ENCODE results near the gene SLC25A1.
A peak's percentile ranks its signal among the peaks of the same experiment; 100 is the strongest.
"Not testable (repeated sequence)": the region's sequence is repeated elsewhere in the genome, so short reads cannot be mapped to it uniquely, and the experiment has no call there.

Gene SLC25A1

DNA sequence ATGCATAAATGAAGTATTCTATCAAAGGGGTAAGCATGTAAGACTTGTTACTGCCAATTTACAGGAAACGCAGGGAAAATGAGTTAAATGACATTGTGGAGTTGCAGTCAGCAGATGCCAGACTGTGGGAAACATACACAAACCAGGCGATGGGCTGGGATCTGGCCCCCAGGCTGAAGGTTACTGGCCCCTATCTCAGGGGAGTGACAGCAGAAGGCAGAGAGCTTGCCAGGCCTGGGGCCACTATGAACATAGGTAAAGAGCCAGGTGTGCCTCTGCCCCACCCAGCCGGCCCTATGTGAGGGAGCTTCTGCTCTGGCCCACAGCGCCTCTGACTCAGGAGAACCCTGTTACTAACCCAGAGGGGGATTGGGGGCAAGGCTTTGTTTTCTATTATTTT lies 26.1 kb upstream of the SLC25A1 start:
- no peak for ATAC-seq

DNA sequence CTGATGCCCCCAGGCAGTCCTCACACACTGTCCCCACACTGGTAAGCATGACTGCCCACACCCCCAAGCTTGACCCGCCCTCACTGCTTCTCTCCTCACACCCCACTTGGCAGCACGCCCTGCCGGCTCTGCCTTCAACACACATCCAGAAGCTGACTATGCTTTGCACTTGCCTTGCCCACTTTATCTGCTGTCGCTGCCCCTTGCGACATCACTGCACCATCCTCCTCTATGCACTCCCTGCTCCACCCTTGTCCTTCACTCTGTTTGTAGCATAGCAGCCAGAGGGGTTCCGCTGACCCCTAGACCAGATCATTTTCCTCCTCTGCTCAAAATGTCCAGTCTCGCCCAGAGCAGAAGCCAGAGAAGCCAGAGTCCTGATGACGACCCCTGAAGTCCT lies 25.3 kb upstream of the SLC25A1 start:
- ATAC-seq: no peak

DNA sequence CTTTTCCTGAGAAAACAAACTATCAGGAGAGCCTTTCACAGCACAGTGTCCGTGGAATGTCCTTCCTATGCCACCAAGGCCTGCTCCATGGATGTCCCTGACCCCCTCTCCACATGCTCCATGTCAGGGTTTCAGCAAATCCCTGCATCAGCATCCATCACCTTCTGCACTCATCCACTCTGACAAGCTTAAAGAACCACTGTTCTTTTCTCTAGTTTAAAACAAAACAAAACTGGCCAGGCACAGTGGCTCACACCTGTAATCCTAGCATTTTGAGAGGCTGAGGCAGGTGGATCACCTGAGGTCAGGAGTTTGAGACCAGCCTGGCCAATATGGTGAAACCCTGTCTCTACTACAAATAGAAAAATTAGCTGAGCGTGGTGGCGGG lies 24.3 kb upstream of the SLC25A1 start:
- ATAC-seq: not testable (repeated sequence)

- ATAC-seq: no peak
Measured at GRCh38 chr22:19201869-19202798, 23.6 kb upstream of the SLC25A1 start.

- ATAC-seq: no peak
Measured at GRCh38 chr22:19201130-19201868, 22.8 kb upstream of the SLC25A1 start.

DNA sequence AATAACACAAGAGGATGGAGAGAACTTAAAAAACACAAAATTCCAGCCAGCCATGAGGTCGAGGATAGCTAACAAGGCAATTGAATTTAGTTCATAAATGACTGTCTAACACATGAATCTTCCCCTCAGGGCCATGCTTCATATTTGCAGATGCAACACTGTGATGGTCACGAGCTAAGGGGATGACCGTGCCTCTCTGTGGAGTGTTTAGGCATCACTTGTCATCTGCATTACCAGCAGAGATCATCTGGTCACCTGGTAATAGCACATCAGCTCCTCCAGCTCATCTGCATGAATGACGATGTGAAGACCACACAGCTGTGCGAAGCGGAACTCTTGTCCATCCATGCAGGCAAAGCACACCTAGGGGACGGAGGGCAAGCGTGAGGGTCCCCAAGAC lies 20.9 kb upstream of the SLC25A1 start:
- no peak for ATAC-seq

DNA sequence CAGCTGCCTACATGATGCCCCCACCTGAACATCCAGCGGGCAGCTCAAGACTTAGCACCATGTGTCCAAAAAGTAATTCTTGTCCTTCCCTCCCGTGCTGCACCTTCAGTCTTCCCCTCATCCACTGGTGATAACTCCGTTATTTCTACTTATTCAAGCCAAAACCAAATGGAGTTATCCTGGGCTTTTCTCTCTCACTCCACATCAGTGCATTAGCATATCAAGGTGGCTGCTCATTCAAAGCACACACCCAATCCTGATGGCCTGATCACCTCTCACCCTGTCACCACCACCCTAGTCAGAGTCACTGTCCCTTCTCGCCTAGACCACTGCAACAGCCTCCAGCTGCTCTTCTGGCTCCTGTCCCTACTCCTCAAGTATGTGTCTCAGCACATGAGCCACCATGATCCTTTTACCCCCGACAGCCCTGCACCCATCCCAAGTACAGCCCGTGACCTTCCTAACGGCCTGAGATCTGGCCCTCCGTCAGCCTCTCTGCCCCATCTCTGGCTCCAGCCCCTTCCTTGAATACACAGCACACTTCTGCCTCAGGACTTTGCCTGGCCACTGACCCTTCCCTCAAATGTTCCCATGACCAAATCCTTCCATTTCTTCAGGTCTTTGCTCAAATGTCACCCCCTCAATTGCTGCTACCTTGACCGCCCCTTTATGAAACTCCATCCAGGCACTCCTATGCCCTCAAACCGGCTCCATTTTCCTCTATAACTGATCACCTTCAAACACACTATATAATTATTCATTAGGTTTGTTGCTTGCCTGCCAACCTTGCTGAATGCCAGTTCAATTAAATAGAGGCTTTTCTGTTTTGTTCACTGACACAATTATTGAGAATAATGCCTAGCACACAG lies 19.7 kb upstream of the SLC25A1 start:
- ATAC-seq: no peak

DNA sequence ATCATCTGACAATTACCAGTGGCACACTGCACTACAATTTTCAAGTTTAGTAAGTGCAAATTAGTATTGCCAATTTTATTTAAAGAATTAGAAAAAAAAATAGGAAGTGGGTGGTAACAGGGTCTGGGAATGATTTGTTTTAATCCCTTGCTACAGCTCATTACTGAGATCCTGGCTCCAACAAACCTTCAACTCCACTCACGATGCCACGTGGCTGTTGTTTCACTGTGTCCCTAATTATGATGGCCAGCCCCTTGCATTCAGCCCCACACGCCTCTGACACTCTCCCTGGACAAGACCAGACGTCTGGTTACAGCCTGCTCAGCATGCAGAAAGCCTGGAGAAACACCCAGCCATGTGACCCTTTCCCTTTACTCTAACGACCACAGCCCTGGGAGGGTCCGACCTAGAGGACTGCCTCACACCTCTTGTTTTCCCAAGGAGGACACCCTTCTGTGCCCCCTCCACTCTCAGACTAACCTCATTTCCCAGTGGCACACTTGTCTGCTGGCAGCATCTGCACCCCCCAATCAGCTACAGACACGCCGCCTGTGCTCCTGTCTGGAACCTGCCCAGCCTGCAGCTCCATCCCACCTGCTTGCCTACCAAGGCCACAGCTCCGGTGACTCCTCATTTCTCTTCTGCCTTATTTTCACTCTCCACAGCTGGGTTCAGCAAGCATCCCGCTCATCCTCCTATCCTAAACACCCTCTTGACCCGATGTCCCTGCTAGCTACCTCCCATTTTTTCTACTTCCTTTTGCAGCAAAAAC lies 18.5 kb upstream of the SLC25A1 start:
- ATAC-seq: no peak

- peak; percentile 32 to 49 for ATAC-seq
Measured at GRCh38 chr22:19195796-19196731, 17.5 kb upstream of the SLC25A1 start.

DNA sequence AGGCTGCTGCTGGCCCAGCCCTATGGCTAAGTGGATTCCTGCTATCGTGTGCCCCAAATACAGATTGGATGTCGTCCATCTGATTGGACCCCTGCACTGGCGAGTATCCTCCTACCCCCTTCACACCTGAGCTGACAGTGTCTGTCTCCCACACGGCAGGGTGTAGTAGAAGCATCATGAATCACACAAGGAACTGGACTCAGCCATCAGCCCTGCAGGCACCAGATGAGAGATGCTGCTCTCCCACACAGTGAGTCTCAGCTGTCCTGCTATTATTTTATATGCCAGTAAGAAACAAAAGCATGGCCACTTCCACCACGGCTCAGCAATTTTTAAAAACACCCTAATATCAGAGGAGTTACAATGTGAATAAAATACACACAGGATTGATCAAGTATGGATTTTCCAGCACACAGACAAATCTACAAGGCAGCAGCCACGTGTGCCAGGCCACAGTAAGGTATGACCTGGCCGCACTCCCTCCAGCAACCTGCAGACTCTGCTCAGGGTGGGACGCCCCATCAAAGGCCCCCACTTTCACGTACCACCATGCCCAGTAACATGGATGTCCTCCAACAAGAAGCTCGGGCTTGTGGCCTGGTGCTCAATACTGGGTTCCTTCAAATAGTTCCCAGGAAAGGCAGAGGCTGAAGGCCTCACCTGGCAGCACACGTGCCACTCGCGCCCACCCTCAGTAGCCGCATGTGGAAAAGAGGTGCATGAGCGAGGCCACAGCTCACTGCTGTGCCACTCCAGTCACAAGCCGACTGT lies 16.4 kb upstream of the SLC25A1 start:
- no peak for ATAC-seq

DNA sequence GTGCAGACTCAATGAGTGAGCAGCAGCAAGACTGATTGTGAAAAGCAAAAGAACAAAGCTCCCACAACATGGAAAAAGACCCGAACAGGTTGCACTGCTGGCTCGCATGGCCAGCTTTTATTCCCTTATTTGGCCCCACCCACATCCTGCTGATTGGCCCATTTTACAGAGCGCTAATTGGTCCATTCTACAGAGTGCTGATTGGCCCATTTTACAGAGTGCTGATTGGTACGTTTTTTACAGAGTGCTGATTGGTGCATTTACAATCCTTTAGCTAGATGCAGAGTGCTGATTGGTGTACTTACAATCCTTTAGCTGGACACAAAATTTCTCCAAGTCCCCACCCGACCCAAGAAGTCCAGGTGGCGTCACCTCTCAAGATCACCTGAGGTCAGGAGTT lies 15.3 kb upstream of the SLC25A1 start:
- no peak for ATAC-seq

DNA sequence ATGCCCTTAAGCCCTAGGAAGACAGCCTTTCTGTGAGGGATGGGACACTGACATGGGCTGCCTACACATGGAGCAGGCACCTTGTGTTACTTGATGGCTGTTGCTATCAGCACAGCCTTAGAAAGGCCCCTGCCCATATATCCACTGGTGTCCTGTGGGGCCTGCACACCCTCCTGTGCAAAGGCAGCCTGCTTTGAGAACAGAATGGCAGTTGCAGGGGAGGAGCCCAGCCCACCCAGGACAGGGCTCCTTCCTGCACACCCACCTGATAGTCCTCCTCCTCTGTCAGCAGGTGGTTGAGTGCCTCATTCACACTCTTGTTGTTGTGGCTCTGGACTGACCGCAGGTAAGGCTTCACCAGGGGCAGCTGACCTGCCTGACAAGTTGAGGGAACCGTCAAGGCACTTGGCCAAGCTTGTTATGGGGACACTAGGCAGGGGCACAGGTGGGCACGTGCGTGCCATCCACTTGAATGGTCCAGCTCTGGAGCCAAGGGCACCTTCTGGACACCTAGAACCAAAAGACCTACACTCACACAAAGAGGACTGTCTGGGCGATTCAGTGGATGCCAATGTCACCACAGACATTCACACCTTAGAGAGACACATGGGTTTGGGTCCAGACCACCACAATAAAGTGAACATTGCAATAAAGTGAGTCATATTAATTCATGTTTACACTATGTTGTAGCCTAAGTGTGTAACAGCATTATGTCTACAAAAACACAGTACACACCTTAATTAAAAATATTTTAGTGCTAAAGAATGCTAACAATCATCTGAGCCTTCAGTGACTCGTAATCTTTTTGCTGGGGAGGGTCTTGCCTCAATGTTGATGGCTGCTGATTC lies 9.4 kb upstream of the SLC25A1 start:
- no peak for ATAC-seq

- ATAC-seq: no peak
Measured at GRCh38 chr22:19184276-19184997, 5.9 kb upstream of the SLC25A1 start.

DNA sequence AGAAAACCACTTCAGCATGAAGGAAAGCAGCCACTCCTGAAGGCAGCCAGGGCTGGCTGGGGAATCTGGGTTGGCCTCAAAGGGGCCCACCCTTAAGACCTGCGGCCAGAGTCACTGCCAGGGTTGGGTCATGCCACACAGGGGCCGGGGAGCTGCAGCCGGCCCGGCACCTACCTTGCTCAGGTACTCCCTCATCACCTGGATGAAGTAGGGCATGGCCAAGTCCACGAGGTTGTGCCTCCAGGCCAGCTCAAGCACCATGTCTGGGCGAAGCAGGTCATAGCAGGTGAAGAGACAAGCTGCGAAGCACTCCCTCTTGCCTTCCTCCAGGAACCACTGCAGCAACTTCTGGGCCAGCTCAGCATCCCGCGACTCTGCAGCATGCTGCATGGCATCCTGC lies 4.7 kb upstream of the SLC25A1 start:
- no peak for ATAC-seq

DNA sequence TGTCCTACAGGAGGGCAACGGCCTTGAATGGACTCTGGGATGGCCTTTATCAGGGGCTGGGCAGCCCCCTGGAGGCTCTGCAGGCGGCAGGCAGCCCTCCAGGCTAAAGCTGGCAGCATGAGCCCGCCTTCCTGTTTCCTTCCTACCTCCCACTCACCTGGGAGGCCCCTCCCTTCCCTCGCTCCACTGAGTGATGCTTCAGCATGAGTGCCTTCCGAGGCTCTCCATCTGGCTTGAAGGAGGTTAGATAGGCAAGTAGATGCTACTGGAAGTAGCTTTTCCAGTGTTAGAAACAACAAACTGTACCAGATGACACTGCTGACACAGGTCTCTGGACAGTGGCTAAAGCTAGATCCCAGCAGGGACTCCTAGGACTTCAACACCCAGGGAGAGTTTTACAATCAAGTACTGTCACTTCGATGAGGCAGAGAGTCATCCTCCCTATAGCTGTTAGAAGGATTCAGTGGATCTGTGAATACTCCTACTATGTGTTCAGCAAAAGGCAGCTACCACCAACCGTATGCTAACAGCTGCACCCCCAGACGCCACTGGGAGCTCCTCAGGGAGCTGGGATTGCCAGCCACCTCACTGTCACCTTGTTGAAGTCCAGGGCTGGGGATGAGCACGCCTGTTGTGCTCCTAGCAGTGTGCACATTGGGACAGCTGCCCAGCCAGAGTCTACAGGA lies 4.1 kb upstream of the SLC25A1 start:
- no peak for ATAC-seq

DNA sequence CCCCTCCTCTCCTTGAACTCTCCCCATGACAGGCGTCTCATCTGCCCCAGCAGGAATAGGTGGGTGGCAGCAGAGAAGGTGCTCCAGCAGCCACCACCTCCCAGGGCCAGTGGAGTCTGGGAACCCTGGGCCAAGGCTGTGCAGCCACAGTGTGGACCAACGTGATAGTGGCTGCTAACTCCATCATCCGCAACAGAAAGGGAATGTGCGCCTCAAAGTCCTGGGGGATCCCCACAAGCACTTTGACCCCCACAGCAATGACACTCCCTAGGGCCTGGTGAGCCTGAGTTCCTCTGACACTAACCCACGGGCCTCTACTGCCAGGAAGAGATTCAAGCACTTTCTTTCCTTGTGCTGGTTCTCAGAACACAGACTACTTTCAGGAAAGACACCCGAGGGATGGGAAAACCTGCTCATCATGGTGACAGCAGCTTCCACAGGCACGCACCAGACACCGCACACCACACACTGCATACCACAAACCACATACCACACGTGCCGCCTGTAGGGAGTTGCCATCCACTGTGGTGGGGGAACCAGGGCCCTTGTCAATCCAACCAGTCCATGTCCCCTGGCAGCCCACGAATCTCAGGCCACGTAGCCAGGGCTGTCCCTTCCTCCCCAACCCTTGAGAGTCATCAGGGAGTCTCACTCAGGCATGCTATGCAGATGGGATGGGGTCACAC lies 3.4 kb upstream of the SLC25A1 start:
- ATAC-seq: no peak

- ATAC-seq: no peak
Measured at GRCh38 chr22:19180740-19181410, 2.3 kb upstream of the SLC25A1 start.

All from activated CD4-positive, CD25-positive, alpha-beta regulatory T cell treated with anti-CD3 and anti-CD28 coated beads, Interleukin-2, amount 50 U/mL, for 24 hours (primary cell).